Measurements from ENCODE around the gene C6orf52. TPM values are rescaled to one million over a fixed set of nuclear protein-coding genes. Genes with fewer than 3 reads are reported as not detected.

The C6orf52 gene
- polyA plus RNA-seq, 1 donor from 2014 or later = 9.4 TPM

DNA sequence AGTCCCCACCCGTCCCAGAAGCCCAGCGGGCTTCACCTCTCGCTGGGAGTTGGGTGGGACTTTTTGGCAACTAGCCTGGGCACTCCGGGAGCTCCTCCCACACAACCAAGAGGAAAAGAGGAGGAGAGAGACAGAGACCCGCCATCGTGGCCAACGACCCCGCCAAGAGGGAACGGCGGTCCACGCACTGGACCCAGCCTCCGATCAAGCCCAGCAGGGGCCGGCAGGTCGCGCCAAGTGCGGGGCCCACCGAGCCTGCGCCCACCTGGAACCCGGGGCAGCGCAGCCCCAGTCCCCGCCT, 25.5 kb upstream of the C6orf52 start:
- Histone ChIP-seq H4K20me1 (ENCODE audit: insufficient read depth) (no peaks in the 10 kb centered on the region), H3K9me2 (ENCODE audit: insufficient read depth, low read length) (no peaks in the 10 kb centered on the region), H3F3A (ENCODE audit: insufficient read depth, low read length, poor library complexity, severe bottlenecking) (no peaks in the 10 kb centered on the region), H3K27ac (ENCODE audit: low read length) (no peak overlapping the region), H3K27me3 (ENCODE audit: insufficient read depth, low read depth, low read length) (no peaks in the 10 kb centered on the region), H3K4me3 (ENCODE audit: low read length) (no peak overlapping the region), H3K9ac (ENCODE audit: low read length) (no peak overlapping the region), H3K79me2 (replicated peaks; ENCODE audit: insufficient read depth, low read length) (peaks cover 10% of the 10 kb centered on the region), H3K9me3 (ENCODE audit: low read length) (no peaks in the 10 kb centered on the region), H3K4me2 (ENCODE audit: low read length) (no peak overlapping the region), H3K36me3 (ENCODE audit: insufficient read depth, low read length) (no peaks in the 10 kb centered on the region), H2AFZ (ENCODE audit: low read depth, low read length) (no peak overlapping the region)
- TF ChIP-seq, protein P1, sequence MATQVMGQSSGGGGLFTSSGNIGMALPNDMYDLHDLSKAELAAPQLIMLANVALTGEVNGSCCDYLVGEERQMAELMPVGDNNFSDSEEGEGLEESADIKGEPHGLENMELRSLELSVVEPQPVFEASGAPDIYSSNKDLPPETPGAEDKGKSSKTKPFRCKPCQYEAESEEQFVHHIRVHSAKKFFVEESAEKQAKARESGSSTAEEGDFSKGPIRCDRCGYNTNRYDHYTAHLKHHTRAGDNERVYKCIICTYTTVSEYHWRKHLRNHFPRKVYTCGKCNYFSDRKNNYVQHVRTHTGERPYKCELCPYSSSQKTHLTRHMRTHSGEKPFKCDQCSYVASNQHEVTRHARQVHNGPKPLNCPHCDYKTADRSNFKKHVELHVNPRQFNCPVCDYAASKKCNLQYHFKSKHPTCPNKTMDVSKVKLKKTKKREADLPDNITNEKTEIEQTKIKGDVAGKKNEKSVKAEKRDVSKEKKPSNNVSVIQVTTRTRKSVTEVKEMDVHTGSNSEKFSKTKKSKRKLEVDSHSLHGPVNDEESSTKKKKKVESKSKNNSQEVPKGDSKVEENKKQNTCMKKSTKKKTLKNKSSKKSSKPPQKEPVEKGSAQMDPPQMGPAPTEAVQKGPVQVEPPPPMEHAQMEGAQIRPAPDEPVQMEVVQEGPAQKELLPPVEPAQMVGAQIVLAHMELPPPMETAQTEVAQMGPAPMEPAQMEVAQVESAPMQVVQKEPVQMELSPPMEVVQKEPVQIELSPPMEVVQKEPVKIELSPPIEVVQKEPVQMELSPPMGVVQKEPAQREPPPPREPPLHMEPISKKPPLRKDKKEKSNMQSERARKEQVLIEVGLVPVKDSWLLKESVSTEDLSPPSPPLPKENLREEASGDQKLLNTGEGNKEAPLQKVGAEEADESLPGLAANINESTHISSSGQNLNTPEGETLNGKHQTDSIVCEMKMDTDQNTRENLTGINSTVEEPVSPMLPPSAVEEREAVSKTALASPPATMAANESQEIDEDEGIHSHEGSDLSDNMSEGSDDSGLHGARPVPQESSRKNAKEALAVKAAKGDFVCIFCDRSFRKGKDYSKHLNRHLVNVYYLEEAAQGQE (IDR thresholded peaks at IDR 0.05; ENCODE audit: borderline replicate concordance) = no peak
- TF ChIP-seq EP300 (conservative IDR thresholded peaks at IDR 0.05; ENCODE audit: poor library complexity, severe bottlenecking) = no peak
- no peak for TF ChIP-seq EZH2 (IDR thresholded peaks at IDR 0.05; ENCODE audit: borderline replicate concordance, insufficient read depth, low read length, poor library complexity, severe bottlenecking)
- TF ChIP-seq SMC3 (conservative IDR thresholded peaks at IDR 0.05; ENCODE audit: poor library complexity) = no peak
- no peak for TF ChIP-seq POLR2AphosphoS5 (IDR thresholded peaks at IDR 0.05)

DNA sequence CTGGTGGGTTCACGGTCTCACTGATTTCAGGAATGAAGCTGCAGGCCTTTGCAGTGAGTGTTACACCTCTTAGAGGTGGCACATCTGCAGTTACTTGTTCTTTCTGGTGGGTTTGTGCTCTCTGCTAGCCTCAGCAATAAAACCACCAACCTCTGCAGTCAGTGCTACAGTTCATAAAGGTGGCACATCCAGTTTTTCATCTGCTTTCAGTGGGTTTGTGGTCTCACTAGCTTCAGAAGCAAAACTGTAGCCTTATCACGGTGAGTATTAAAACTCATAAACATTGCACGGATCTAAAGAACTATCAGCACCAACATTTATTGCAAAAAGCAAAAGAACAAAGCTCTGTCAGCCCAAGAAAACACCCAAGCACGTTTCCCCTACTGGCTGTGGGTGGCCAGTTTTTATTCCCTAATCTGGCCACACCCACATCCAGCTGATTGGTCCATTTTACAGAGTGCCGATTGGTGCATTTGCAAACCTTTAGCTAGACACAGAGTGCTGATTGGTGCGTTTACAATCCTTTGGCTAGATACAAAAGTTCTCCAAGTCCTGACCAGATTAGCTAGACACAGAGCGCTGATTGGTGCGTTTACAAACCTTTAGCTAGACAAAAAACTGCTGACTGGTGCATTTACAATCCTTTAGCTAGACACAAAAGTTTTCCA, 25.0 kb upstream of the C6orf52 start:
- no peak overlapping the region for H3K9ac ChIP-seq (ENCODE audit: low read length)
- H3K4me2 ChIP-seq (ENCODE audit: low read length) = no peak overlapping the region
- H3K4me3 ChIP-seq (ENCODE audit: low read length) = no peak overlapping the region
- H3K9me3 ChIP-seq (ENCODE audit: low read length) = no peaks in the 10 kb centered on the region
- no peaks in the 10 kb centered on the region for H4K20me1 ChIP-seq (ENCODE audit: insufficient read depth)
- H3K79me2 ChIP-seq (replicated peaks; ENCODE audit: insufficient read depth, low read length) = peaks cover 7% of the 10 kb centered on the region
- H3K27me3 ChIP-seq (ENCODE audit: insufficient read depth, low read depth, low read length) = no peaks in the 10 kb centered on the region
- H3F3A ChIP-seq (ENCODE audit: insufficient read depth, low read length, poor library complexity, severe bottlenecking) = no peaks in the 10 kb centered on the region
- no peaks in the 10 kb centered on the region for H3K36me3 ChIP-seq (ENCODE audit: insufficient read depth, low read length)
- H3K27ac ChIP-seq (ENCODE audit: low read length) = no peak overlapping the region
- H2AFZ ChIP-seq (ENCODE audit: low read depth, low read length) = no peak overlapping the region
- TF ChIP-seq EP300 (conservative IDR thresholded peaks at IDR 0.05; ENCODE audit: poor library complexity, severe bottlenecking) = no peak
- no peak for TF ChIP-seq MXI1 (conservative IDR thresholded peaks at IDR 0.05; ENCODE audit: poor library complexity, severe bottlenecking)
- TF ChIP-seq POLR2AphosphoS5 (IDR thresholded peaks at IDR 0.05) = no peak
- TF ChIP-seq, protein P2, sequence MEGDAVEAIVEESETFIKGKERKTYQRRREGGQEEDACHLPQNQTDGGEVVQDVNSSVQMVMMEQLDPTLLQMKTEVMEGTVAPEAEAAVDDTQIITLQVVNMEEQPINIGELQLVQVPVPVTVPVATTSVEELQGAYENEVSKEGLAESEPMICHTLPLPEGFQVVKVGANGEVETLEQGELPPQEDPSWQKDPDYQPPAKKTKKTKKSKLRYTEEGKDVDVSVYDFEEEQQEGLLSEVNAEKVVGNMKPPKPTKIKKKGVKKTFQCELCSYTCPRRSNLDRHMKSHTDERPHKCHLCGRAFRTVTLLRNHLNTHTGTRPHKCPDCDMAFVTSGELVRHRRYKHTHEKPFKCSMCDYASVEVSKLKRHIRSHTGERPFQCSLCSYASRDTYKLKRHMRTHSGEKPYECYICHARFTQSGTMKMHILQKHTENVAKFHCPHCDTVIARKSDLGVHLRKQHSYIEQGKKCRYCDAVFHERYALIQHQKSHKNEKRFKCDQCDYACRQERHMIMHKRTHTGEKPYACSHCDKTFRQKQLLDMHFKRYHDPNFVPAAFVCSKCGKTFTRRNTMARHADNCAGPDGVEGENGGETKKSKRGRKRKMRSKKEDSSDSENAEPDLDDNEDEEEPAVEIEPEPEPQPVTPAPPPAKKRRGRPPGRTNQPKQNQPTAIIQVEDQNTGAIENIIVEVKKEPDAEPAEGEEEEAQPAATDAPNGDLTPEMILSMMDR (IDR thresholded peaks at IDR 0.05; ENCODE audit: poor library complexity, severe bottlenecking) = no peak
- TF ChIP-seq SMC3 (conservative IDR thresholded peaks at IDR 0.05; ENCODE audit: poor library complexity) = no peak
- TF ChIP-seq, protein P1 (IDR thresholded peaks at IDR 0.05; ENCODE audit: borderline replicate concordance) = no peak
- no peak for TF ChIP-seq RAD21 (conservative IDR thresholded peaks at IDR 0.05)
- TF ChIP-seq TAF1 (IDR thresholded peaks at IDR 0.05; ENCODE audit: low read depth) = no peak
- TF ChIP-seq EZH2 (IDR thresholded peaks at IDR 0.05; ENCODE audit: borderline replicate concordance, insufficient read depth, low read length, poor library complexity, severe bottlenecking) = no peak
- no peaks in the 10 kb centered on the region for H3K9me2 ChIP-seq (ENCODE audit: insufficient read depth, low read length)
